H9 (cell line): ENCODE results near the gene FBXO22. TPM values are rescaled to one million over a fixed set of nuclear protein-coding genes. Genes with fewer than 3 reads are reported as not detected.
A peak's percentile ranks its signal among the peaks of the same experiment; 100 is the strongest.

Experiments used
- DNase-seq: peaks from one replicate; pipeline ENCODE4 v3.0.0-alpha.2; 2017
- H2AFZ ChIP-seq: one replicate; pipeline ENCODE4 v1.6.1; 2013; ENCODE audit warnings: mild to moderate bottlenecking, low read length, control low read depth, moderate library complexity
- H2AK5ac ChIP-seq: 2 replicates; pipeline ENCODE4 v1.6.1; 2013; ENCODE audit warnings: low read length, control low read depth, mixed read lengths; ENCODE audit not compliant: insufficient read length
- H2BK120ac ChIP-seq: one replicate; pipeline ENCODE4 v1.6.1; 2013; ENCODE audit warnings: low read depth, mild to moderate bottlenecking, low read length, control low read depth, inconsistent platforms; ENCODE audit not compliant: poor library complexity, severe bottlenecking
- H2BK12ac ChIP-seq: 2 replicates; pipeline ENCODE4 v1.6.1; 2013; ENCODE audit warnings: low read length, control low read depth, mixed read lengths, low read depth; ENCODE audit not compliant: insufficient read length
- H2BK15ac ChIP-seq: 2 replicates; pipeline ENCODE4 v1.6.1; 2013; ENCODE audit warnings: low read depth, low read length, control low read depth
- H2BK20ac ChIP-seq: one replicate; pipeline ENCODE4 v1.6.1; 2013; ENCODE audit warnings: low read depth, mild to moderate bottlenecking, low read length, control low read depth, inconsistent platforms; ENCODE audit not compliant: poor library complexity, severe bottlenecking
- H2BK5ac ChIP-seq: 2 replicates; pipeline ENCODE4 v1.6.1; 2013; ENCODE audit warnings: low read length, control low read depth, mixed read lengths; ENCODE audit not compliant: insufficient read length
- H3K14ac ChIP-seq: 2 replicates; pipeline ENCODE4 v1.6.1; 2013; ENCODE audit warnings: low read length, control low read depth; ENCODE audit not compliant: insufficient read depth
- H3K18ac ChIP-seq: 2 replicates; pipeline ENCODE4 v1.6.1; 2013; ENCODE audit warnings: low read depth, mild to moderate bottlenecking, mixed read lengths, low read length, control low read depth; ENCODE audit not compliant: insufficient read length
- H3K23ac ChIP-seq: 2 replicates; pipeline ENCODE4 v1.6.1; 2013; ENCODE audit warnings: low read length, control low read depth, mixed read lengths, low read depth; ENCODE audit not compliant: insufficient read length
- H3K23me2 ChIP-seq: 2 replicates; pipeline ENCODE4 v1.6.1; 2013; ENCODE audit warnings: low read depth, mild to moderate bottlenecking, mixed read lengths, low read length, control low read depth; ENCODE audit not compliant: insufficient read length, poor library complexity, severe bottlenecking
- H3K27ac ChIP-seq: 2 replicates; pipeline ENCODE4 v1.5.1; 2013; ENCODE audit warnings: low read length, control low read depth, mixed read lengths, low read depth; ENCODE audit not compliant: insufficient read length
- H3K27me3 ChIP-seq: 2 replicates; pipeline ENCODE4 v1.6.1; 2013; ENCODE audit warnings: low read length, control low read depth, inconsistent platforms; ENCODE audit not compliant: insufficient read depth
- H3K4ac ChIP-seq: 2 replicates; pipeline ENCODE4 v1.6.1; 2013; ENCODE audit warnings: low read depth, mild to moderate bottlenecking, control low read depth, inconsistent platforms, low read length, moderate library complexity
- H3K4me1 ChIP-seq: 2 replicates; pipeline ENCODE4 v1.6.1; 2013; ENCODE audit warnings: low read length, control low read depth, inconsistent platforms; ENCODE audit not compliant: insufficient read depth
- H3K4me2 ChIP-seq: 2 replicates; pipeline ENCODE4 v1.6.1; 2013; ENCODE audit warnings: low read length, control low read depth, mixed read lengths; ENCODE audit not compliant: insufficient read length, insufficient read depth
- H3K56ac ChIP-seq: 2 replicates; pipeline ENCODE4 v1.6.1; 2013; ENCODE audit warnings: low read depth, mild to moderate bottlenecking, mixed read lengths, low read length, control low read depth; ENCODE audit not compliant: insufficient read length
- H3K79me1 ChIP-seq: 2 replicates; pipeline ENCODE4 v1.6.1; 2013; ENCODE audit warnings: low read depth, mild to moderate bottlenecking, moderate library complexity, low read length, control low read depth, inconsistent platforms; ENCODE audit not compliant: insufficient read depth, poor library complexity, severe bottlenecking
- H3K79me2 ChIP-seq: 2 replicates; pipeline ENCODE4 v1.6.1; 2013; ENCODE audit warnings: low read length, control low read depth, inconsistent platforms; ENCODE audit not compliant: insufficient read depth
- H3K9ac ChIP-seq: 2 replicates; pipeline ENCODE4 v1.6.1; 2013; ENCODE audit warnings: low read length, control low read depth, mixed read lengths; ENCODE audit not compliant: insufficient read length; ENCODE audit errors: extremely low read depth
- H3K9me3 ChIP-seq: one replicate; pipeline ENCODE4 v1.6.1; 2013; ENCODE audit warnings: low read depth, low read length, inconsistent platforms; ENCODE audit not compliant: control insufficient read depth
- H3T11ph ChIP-seq: one replicate; pipeline ENCODE4 v1.6.1; 2013; ENCODE audit warnings: mild to moderate bottlenecking, low read length, control low read depth, inconsistent platforms
- H4K20me1 ChIP-seq: one replicate; pipeline ENCODE4 v1.6.1; 2013; ENCODE audit not compliant: control insufficient read depth, insufficient read length, insufficient read depth
- H4K5ac ChIP-seq: 2 replicates; pipeline ENCODE4 v1.6.1; 2013; ENCODE audit warnings: low read depth, mild to moderate bottlenecking, mixed read lengths, low read length, control low read depth; ENCODE audit not compliant: insufficient read length
- H4K8ac ChIP-seq: replicated peaks from 2 replicates; pipeline ENCODE4 v1.6.1; 2013; ENCODE audit warnings: low read length, control low read depth, mixed read lengths, low read depth; ENCODE audit not compliant: insufficient read length
- H4K91ac ChIP-seq: 2 replicates; pipeline ENCODE4 v1.6.1; 2013; ENCODE audit warnings: low read depth, mild to moderate bottlenecking, moderate library complexity, mixed read lengths, low read length, control low read depth; ENCODE audit not compliant: insufficient read length
- H3K27ac Mint-ChIP-seq, 3 experiments: 2 replicates in 2 of 3; 3 replicates in 1 of 3; pipeline ENCODE4 v1.8.0; 2020 to 2021; ENCODE audit warnings: mixed read lengths in 3 of 3, mild to moderate bottlenecking in 1 of 3, moderate library complexity in 1 of 3
- H3K27me3 Mint-ChIP-seq: 2 replicates; pipeline ENCODE4 v1.8.0; 2021; ENCODE audit warnings: low read depth, mild to moderate bottlenecking, moderate library complexity, mixed read lengths
- H3K36me3 Mint-ChIP-seq, 3 experiments: 2 replicates in 2 of 3; 3 replicates in 1 of 3; pipeline ENCODE4 v1.8.0; 2020 to 2021; ENCODE audit warnings: low read depth in 3 of 3, mixed read lengths in 3 of 3; ENCODE audit not compliant: insufficient read depth in 1 of 3
- H3K4me1 Mint-ChIP-seq, 2 experiments: 2 replicates each; pipeline ENCODE4 v1.8.0; 2020; ENCODE audit warnings: mixed read lengths in 2 of 2
- H3K4me3 Mint-ChIP-seq, 2 experiments: 2 replicates in 1 of 2; 3 replicates in 1 of 2; pipeline ENCODE4 v1.8.0; 2020 to 2021; ENCODE audit warnings: mild to moderate bottlenecking in 2 of 2, mixed read lengths in 2 of 2, moderate library complexity in 1 of 2
- H3K9me3 Mint-ChIP-seq, 2 experiments: 2 replicates in 1 of 2; 3 replicates in 1 of 2; pipeline ENCODE4 v1.8.0; 2020; ENCODE audit warnings: mild to moderate bottlenecking in 2 of 2, mixed read lengths in 2 of 2, moderate library complexity in 1 of 2
- CTCF ChIP-seq: fragments of 200-600 bp; sonication (generic); conservative IDR thresholded peaks from 3 replicates; pipeline ENCODE4 v1.8.0; 2021; ENCODE audit warnings: antibody characterized with exemption, mild to moderate bottlenecking
- total RNA-seq: library from RNA; stranded (reverse); gene quantifications from 2 replicates; pipeline ENCODE4 v1.2.1, GENCODE V29; 2021

FBXO22 gene
- total RNA-seq, 1 experiment from 2014 or later = 59.9 TPM

GRCh38 chr15:75866916-75867315 lies 36.8 kb upstream of the FBXO22 start:
- Histone ChIP-seq H3K27me3 (no peaks in the 10 kb centered on the region), H4K5ac (no peak overlapping the region), H3K9ac (no peak overlapping the region), H3K4ac (no peak overlapping the region), H3K79me1 (no peaks in the 10 kb centered on the region), H2BK12ac (no peak overlapping the region), H3K18ac (no peak overlapping the region), H3K4me2 (no peak overlapping the region), H2BK15ac (no peak overlapping the region), H3K79me2 (no peaks in the 10 kb centered on the region; the same call in 1 of the 2 replicates), H3K23ac (no peak overlapping the region), H3K14ac (no peak overlapping the region), H2BK20ac (no peak overlapping the region), H3K9me3 (no peaks in the 10 kb centered on the region), H2AK5ac (no peak overlapping the region), H4K20me1 (no peaks in the 10 kb centered on the region), H4K91ac (no peak overlapping the region), H2BK5ac (no peak overlapping the region), H4K8ac (no peak overlapping the region), H3K56ac (no peak overlapping the region), H3T11ph (no peak overlapping the region), H3K4me1 (peaks cover 12% of the 10 kb centered on the region), H3K23me2 (no peaks in the 10 kb centered on the region), H3K27ac (peak overlapping the region; percentile 61), H2BK120ac (no peak overlapping the region), H2AFZ (no peak overlapping the region)
- DNase-seq = no peak
- H3K4me3 Mint-ChIP-seq = no peak overlapping the region
- no peak for TF ChIP-seq CTCF
- no peaks in the 10 kb centered on the region for H3K9me3 Mint-ChIP-seq
- H3K36me3 Mint-ChIP-seq = peaks cover 7 to 38% (median 35%) of the 10 kb centered on the region in 3 experiments; a peak in 6 of 7 replicates
- peak overlapping the region; percentile 11 to 86 (median 42); a peak in 5 of 7 replicates for H3K27ac Mint-ChIP-seq
- H3K4me1 Mint-ChIP-seq = peaks cover 54 to 61% of the 10 kb centered on the region in 2 experiments
- H3K27me3 Mint-ChIP-seq = no peaks in the 10 kb centered on the region
